Colon (tissue), 2 donors: ENCODE data around the gene ZG16.
"Not testable (repeated sequence)": the region's sequence is repeated elsewhere in the genome, so short reads cannot be mapped to it uniquely, and the experiment has no call there.

ENCODE experiments used
- FAIRE-seq: peaks from 2 replicates; lab custom pipeline; 2012; peaks lifted over from hg19 to GRCh38; lab: Jason Lieb, UNC
- donor health status: control.
- donor health status: control.

The ZG16 gene

DNA sequence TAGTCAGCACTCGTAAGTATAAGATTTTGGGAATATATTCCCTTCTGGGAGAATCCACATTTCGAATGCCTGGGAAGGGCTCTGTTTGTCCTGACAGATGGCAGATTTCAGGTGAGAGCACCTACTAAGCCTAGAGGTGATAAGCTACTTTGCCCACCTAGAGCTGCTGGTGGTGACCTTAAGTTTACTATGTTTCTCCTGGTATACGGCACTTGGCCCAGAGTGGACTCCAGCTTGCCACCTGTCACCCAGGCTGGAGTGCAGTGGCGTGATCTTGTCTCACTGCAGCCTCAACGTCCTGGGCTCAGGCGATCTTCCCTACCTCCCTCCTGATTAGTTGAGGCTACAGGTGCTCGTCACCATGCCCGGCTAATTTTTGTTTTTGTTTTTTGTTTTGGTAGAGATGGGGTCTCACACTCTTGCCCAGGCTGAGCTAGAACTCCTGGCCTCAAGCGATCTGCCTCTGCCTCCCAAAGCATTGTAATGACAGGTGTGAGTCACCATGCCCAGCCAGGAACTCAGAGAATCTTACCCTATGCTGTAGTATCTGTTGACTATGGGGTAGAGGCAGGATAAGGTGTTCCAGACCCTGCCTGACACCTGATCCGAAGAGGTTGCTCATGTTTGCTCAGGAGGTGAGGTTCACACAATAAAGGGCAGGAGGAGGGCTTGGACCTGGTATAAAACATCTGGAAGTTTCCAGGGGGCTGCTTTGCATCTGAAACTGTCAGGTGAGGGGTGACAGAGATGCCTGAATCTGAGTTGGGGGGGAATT, at the start of gene ZG16:
Gene ZG16, plus strand, starts transcription at position 681 of the 775 bp plus-strand sequence. CDS start 1,011 bp downstream, outside the sequence.
- no peak for FAIRE-seq

DNA sequence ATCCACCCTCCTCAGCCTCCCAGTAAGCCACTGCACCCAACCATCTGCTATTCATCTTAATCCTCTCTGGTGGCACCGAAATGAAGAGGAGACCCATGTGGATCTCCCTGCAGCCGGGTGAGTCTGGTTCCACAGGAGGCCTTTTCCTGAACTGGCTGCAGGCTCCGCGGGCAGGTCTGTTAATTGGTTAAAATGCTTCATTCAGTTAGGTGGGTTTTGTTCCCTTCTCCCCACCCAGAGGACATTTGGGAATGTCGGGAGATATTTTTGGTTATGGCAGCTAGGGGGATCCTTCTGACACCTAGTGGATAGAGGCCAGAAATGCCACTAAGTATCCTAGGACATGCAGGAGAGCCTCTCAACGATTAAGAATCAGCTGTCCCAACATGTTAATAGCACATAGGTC, 48.9 kb upstream of the ZG16 start:
- FAIRE-seq, result no peak

DNA sequence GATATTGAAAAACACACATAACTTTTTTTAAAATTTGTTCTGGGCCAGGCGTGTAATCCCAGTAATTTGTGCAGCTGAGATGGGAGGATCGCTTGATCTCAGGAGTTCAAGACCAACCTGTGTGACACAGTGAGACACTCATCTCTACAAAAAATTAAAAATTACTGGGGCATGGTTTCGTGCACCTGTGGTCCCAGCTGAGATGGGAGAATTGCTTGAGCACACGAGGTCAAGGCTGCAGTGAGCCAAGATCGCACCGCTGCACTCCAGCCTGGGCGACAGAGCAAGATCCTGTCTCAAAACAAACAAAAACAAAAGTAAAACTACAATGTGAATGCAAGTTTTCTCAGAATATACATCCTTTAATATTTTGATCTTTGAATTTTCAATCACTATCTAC, 47.4 kb upstream of the ZG16 start:
- no peak for FAIRE-seq

- not testable (repeated sequence) for FAIRE-seq
These were observed 46.1 kb upstream of the ZG16 start for GRCh38 chr16:29731768-29732601.

DNA sequence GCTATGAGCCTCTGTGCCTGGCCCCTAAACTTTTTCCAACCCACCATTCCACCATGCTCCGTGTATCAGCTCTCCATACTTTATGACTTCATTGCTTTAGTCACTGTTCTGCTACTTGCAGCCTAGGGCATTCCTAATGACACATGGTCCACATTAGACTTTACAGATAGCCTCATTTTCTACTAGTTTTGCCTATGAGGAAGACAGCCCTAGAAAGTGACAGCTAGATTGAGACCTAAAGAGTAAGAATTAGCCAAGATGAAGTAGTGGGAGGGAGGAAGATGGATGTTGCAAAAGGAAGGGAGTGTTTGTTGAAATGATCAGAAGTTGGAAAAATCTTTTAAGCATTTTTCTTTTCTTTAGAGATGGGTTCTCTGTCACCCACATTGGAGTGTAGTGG, 43.3 kb upstream of the ZG16 start:
- no peak for FAIRE-seq

DNA sequence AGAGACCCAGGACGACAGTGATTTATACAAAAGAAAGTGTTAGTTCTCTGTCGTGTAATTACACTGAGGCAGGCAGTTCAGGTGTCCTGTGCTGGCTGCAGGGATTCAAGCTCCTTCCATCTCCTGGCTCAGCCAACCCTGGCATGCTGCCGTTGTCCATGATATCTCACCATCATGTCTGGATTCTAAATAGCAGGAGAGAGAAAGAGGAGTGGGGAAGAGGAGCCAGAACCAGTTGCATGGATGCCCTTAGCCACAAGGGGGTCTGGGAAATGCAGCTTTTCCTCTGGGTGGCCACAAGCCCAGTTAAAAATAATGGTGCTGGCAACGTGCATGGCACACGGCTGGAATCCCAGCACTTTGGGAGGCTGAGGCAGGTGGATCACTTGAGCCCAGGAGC, 41.9 kb upstream of the ZG16 start:
- no peak for FAIRE-seq

- no peak for FAIRE-seq
These were observed 41.3 kb upstream of the ZG16 start for GRCh38 chr16:29736764-29737163.

DNA sequence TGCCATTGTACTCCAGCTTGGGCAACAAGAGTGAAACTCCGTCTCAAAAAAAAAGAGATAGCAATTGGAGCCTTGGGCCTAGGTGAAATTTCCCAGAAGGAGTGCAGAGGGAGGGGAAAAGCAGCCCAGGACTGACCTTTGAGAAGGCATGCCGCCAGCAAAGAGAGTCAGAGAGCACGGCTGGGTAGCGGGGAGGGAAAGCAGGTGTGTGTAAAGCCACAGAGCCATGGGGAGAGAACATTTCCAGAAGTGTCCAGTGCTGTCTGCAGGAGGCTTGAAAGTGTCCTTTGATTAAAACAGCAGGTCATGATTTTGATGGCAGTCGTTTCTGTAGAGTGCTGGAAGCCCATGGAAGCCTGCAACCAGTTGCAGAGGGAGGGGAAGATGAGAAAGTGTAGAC, 40.3 kb upstream of the ZG16 start:
- FAIRE-seq, result no peak

GRCh38 chr16:29738514-29738913, 39.5 kb upstream of the ZG16 start:
- FAIRE-seq, result no peak

DNA sequence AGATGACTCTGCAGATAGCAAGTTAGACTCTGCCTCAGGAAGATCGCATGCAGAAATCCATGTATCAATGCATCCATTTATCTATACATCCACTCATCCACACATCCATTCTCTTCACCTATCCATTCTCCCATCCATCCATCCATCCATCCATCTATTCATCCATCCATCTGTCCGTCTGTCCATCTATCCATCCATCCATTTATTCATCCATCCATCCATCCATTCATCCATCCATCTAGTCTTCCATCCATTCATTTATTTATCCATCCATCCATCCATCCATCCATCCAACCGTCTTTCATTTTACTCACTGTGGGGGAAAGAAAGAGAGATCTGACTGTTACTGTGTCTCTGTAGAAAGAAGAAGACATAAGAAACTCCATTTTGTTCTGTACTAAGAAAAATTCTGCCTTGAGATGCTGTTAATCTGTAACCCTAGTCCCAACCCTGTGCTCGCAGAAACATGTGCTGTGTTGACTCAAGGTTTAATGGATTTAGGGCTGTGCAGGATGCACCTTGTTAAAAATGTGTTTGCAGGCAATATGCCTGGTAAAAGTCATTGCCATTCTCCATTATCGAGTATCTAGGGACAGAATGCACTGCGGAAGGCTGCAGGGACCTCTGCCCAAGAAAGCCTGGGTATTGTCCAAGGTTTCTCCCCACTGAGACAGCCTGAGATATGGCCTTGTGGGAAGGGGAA, 38.0 kb upstream of the ZG16 start:
- FAIRE-seq, result not testable (repeated sequence)

DNA sequence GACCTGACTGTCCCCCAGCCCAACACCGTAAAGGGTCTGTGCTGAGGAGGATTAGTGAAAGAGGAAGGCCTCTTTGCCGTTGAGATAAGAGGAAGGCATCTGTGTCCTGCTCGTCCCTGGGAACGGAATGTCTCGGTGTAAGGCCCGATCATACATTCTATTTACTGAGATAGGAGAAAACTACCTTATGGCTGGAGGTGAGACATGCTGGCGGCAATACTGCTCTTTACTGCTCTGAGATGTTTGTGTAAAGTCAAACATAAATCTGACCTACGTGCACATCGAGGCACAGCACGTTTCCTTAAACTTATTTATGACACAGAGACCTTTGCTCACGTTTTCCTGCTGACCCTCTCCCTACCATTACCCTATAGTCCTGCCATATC, 37.4 kb upstream of the ZG16 start:
- not testable (repeated sequence) for FAIRE-seq

GRCh38 chr16:29742683-29743275, 35.3 kb upstream of the ZG16 start:
- FAIRE-seq, result no peak

- FAIRE-seq, result no peak
These were observed 34.6 kb upstream of the ZG16 start for GRCh38 chr16:29743475-29743826.

- no peak for FAIRE-seq
These were observed 34.1 kb upstream of the ZG16 start for GRCh38 chr16:29743827-29744531.

DNA sequence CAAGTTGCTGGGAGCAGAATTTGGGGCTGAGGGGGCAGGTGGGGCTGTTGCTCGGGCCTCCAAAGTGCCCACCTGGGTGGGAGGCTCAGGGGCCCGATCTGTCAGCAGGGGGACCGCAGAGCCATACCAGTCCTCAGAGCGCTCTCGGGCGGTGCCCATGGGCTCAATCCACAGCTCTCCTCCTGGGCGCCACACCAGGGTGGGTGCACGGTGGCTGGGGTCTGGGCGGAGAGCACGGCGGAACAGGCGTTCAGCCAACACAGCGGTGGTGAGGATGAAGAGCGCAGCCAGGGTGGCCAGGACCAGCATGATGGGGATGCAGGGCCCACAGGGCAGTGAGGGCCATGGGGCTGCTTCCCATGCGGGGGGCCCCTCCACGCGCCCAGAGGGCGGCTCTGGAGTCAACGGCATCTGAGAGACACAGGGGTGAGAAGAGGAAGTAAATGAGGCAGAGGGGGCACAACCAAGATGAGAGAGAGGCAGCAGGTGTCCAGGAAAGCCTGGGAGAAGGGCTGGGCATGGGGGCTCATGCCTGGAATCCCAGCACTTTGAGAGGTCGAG, 33.4 kb upstream of the ZG16 start:
- FAIRE-seq, result no peak

DNA sequence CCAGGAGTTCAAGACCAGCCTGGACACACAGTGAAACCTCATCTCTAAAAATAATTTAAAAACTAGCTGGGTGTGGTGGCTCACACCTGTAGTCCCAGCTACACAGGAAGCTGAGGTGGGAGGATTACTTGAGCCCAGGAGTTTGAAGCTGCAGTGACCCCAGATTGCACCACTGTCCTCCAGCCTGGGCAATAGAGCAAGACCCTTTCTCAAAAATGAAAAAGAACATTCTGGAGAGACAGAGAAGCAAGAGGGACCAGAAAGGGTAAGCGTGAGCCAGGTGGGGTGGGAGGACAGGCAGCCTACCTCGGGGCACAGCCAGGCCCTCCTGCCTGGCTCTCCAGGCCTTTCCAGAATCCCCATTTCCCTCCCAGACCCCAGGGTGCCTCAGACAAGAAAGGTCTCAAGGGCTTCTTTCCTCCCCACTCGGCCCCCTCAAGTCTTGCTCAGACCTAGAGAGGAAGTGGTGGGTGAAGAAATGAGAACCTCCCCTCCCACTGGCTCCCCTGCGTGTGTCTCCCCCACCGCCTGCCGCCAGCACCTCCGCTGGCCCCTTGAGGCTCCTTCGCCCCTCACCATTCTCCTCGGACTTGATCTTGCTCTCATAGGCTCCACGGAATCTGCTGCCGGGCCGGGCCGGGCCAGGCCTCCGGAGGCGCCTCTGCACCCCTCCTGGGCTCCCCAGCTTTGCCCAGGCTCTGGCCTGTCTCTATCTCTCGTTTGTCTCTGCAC, 32.8 kb upstream of the ZG16 start:
- no peak for FAIRE-seq

- no peak for FAIRE-seq
These were observed 32.2 kb upstream of the ZG16 start, which contains the start of gene C16orf54 for GRCh38 chr16:29745853-29746345. Gene C16orf54, minus strand, starts transcription at chr16:29745990. Its CDS starts 1,039 bp downstream, at chr16:29744951.

- FAIRE-seq, result not testable (repeated sequence)
These were observed 31.5 kb upstream of the ZG16 start for GRCh38 chr16:29746518-29746917.

- no peak for FAIRE-seq
These were observed 29.9 kb upstream of the ZG16 start for GRCh38 chr16:29747947-29748759.

GRCh38 chr16:29748760-29749149, 29.3 kb upstream of the ZG16 start:
- not testable (repeated sequence) for FAIRE-seq
